ENCODE data around the gene HOXB13. TPM values are rescaled to one million over a fixed set of nuclear protein-coding genes. Genes with fewer than 3 reads are reported as not detected.

Gene HOXB13
- total RNA-seq, 6 donors from 2014 or later, result not detected

DNA sequence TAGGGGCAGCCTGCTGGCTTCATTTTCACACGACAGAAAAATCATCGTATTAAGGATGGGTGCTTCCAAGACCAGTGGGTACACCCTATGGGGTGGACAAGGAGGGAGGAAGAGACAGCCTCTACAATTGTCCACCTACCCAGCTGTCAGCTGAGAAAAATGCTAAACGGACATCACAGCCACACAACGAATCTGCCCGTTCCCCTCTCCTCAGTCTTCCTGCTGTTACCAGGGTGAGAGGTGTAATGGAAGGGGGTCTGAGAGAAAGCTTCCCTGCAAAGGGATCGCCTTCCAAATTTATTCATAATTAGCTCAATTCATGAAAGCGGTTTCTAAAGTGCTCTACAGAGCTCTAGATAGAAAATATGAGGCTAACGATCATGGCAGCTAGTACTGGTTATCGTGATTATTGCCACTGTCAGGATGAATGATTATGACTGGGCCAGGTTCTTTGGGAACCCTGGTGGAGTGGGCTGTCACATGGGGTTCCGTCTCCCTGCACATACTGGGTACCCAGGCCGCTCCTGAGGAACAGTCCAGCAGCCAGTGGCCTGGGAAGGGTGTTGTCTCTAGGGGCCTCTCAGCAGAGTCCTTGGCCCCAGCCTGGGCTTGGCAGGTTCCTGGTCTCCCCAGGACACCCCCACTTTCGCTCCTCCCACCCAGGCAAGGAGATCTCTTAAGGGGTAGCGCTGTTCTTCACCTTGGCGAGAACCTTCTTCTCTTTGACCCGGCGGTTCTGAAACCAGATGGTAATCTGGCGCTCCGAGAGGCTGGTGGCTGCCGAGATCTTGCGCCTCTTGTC lies 2.2 kb downstream of the HOXB13 start:
- peaks cover 2 to 92% (median 70%) of the 10 kb centered on the region in 4 donors for H3K27me3 ChIP-seq
- peaks cover 27 to 40% (median 32%) of the 10 kb centered on the region in 4 donors for H3K4me1 ChIP-seq
- H3K36me3 ChIP-seq, result no peaks in the 10 kb centered on the region
- no peak overlapping the region for H3K4me3 ChIP-seq
- no peak overlapping the region for H3K27ac ChIP-seq
- DNase-seq (no peak), ATAC-seq (ENCODE audit: low FRiP score in 2 of 2) (no peak)
- no peaks in the 10 kb centered on the region for H3K9me3 ChIP-seq
- WGBS, 2 donors, result 13 to 20% methylated on average over 13 to 20 of the region's 20 CpGs
- TF ChIP-seq POLR2A (IDR thresholded peaks at IDR 0.05), result no peak
- TF ChIP-seq POLR2AphosphoS5 (IDR thresholded peaks at IDR 0.05), result no peak
- no peak for TF ChIP-seq EP300 (IDR thresholded peaks at IDR 0.05)
- TF ChIP-seq, protein P1, sequence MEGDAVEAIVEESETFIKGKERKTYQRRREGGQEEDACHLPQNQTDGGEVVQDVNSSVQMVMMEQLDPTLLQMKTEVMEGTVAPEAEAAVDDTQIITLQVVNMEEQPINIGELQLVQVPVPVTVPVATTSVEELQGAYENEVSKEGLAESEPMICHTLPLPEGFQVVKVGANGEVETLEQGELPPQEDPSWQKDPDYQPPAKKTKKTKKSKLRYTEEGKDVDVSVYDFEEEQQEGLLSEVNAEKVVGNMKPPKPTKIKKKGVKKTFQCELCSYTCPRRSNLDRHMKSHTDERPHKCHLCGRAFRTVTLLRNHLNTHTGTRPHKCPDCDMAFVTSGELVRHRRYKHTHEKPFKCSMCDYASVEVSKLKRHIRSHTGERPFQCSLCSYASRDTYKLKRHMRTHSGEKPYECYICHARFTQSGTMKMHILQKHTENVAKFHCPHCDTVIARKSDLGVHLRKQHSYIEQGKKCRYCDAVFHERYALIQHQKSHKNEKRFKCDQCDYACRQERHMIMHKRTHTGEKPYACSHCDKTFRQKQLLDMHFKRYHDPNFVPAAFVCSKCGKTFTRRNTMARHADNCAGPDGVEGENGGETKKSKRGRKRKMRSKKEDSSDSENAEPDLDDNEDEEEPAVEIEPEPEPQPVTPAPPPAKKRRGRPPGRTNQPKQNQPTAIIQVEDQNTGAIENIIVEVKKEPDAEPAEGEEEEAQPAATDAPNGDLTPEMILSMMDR (IDR thresholded peaks at IDR 0.05), result no peak

DNA sequence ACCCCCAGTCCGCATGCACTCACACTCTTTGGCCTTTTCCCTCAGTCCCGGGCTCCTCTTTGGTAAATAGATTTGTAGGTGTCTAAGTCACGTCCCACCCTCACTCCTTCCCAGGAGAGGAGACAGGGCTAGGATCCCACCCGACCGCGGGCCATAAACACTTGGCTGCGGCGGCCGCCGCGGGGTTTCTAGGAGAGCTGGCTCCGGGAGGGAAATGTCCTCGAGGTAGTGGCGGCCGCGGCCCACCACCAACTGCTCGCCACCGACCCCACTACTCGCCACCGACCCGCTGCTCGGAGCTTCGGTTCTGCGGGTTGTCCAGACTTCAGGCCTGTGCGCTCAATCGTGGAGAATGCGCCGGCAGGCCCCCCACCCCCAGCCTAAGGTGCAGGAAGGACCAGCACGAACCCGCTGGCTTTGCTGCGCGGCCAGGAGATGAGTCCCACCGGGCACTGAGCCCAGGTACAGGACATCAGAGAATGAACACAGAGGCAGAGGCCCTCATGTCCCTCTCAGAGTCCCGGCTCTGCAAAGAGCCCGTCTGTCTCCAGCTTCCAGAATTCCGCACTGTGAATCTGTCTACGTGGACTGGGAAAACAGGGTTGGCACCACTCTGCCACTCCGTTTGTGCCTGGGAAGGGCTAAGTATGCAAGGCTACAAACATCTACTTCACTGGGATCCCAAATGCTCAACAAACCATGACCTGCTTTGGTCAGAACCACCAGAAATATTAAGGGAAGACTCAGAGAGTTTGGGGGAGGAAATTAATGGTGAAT lies 3.1 kb downstream of the HOXB13 start:
- TF ChIP-seq POLR2A (IDR thresholded peaks at IDR 0.05), result no peak
- TF ChIP-seq EP300 (IDR thresholded peaks at IDR 0.05), result no peak
- TF ChIP-seq POLR2AphosphoS5 (IDR thresholded peaks at IDR 0.05), result no peak
- TF ChIP-seq, protein P1 (IDR thresholded peaks at IDR 0.05), result no peak
- Histone ChIP-seq H3K4me1 (peaks cover 27 to 40% (median 32%) of the 10 kb centered on the region in 4 donors), H3K27me3 (peaks cover 2 to 96% (median 74%) of the 10 kb centered on the region in 4 donors), H3K36me3 (no peaks in the 10 kb centered on the region), H3K9me3 (no peaks in the 10 kb centered on the region), H3K27ac (no peak overlapping the region), H3K4me3 (no peak overlapping the region)
- WGBS, 2 donors, result 1 to 19% methylated on average over 16 to 19 of the region's 38 CpGs
- peak in 1 of 2 donors; percentile 83 for DNase-seq
- no peak for ATAC-seq (ENCODE audit: low FRiP score in 2 of 2)

DNA sequence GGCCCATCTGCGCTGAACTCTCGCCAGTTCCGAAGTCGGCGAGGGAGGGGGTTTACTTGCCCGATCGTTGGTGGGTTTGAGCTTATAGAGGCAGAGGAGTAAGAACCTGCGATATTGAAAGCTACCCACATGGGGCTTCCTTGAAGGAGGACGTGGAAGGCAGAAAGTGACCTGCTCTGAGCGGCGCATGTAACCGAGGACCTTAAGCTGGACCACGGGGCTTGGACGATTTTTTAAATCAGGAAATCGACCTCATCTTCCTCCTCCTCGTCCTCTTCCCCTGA lies 3.6 kb downstream of the HOXB13 start:
- TF ChIP-seq POLR2AphosphoS5 (IDR thresholded peaks at IDR 0.05), result no peak
- no peak for TF ChIP-seq EP300 (IDR thresholded peaks at IDR 0.05)
- TF ChIP-seq POLR2A (IDR thresholded peaks at IDR 0.05), result no peak
- TF ChIP-seq, protein P1 (IDR thresholded peaks at IDR 0.05), result no peak
- Histone ChIP-seq H3K36me3 (no peaks in the 10 kb centered on the region), H3K4me3 (no peak overlapping the region), H3K4me1 (peaks cover 27 to 40% (median 32%) of the 10 kb centered on the region in 4 donors), H3K27me3 (peaks cover 2 to 96% (median 74%) of the 10 kb centered on the region in 4 donors), H3K27ac (no peak overlapping the region), H3K9me3 (no peaks in the 10 kb centered on the region)
- ATAC-seq (ENCODE audit: low FRiP score in 2 of 2), result no peak
- DNase-seq, result no peak
- WGBS, 2 donors, result 1 to 4% methylated on average over 16 of the region's 16 CpGs

DNA sequence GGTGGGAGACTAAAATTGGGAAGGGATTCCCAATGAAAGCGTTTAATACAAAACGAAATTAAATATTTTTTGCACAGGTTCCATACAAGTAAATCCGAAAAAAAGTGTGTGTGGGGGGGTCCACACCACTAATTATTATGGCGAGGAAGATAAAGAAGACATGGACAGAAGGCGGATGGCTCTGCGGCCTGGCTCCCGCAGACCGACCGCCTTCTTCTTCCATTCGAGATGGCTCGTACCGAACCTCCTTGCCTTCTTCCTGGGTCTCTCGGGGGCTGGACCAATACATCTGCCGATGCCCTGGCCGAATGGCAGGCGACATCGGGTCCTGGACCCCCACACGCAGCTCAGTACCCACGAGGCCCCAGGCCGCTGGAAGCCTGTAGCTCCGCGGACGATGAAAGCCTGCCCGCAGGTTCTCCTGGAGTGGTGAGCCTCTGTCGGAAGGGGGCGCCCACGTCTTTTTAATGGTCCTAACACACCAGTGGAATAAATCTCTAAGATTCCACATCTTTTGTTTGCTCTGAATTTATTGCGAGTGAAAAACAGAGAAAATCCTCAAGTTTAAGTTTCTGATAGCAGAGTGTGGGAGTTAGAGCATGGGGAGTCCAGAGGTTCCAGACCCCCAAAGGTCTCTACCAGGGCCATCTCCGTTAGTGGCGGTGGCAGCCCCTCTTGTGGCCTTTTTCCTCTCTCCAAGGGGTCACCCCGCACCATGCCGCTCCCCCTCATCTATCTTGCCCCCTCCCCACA lies 4.1 kb downstream of the HOXB13 start:
- DNase-seq (peak; percentile 70 to 74), ATAC-seq (ENCODE audit: low FRiP score in 2 of 2) (peak; percentile 76 to 84)
- Histone ChIP-seq H3K4me1 (peaks cover 30 to 39% (median 33%) of the 10 kb centered on the region in 4 donors), H3K9me3 (no peaks in the 10 kb centered on the region), H3K36me3 (no peaks in the 10 kb centered on the region), H3K27ac (no peak overlapping the region), H3K27me3 (peaks cover 2 to 96% (median 72%) of the 10 kb centered on the region in 4 donors), H3K4me3 (no peak overlapping the region)
- TF ChIP-seq POLR2A (IDR thresholded peaks at IDR 0.05) (no peak), POLR2AphosphoS5 (IDR thresholded peaks at IDR 0.05) (no peak), EP300 (IDR thresholded peaks at IDR 0.05) (no peak)
- TF ChIP-seq, protein P1 (IDR thresholded peaks at IDR 0.05), result peak; percentile 27 to 71 (median 61)
- 9% methylated on average over 22 to 32 of the region's 32 CpGs for WGBS, 2 donors

Data from upper lobe of left lung (tissue), 6 donors.